ENCODE measurements around the gene PPP3CB. TPM values are rescaled to one million over a fixed set of nuclear protein-coding genes. Genes with fewer than 3 reads are reported as not detected.
A peak's percentile ranks its signal among the peaks of the same experiment; 100 is the strongest.

The PPP3CB gene
- 18.2 TPM for total RNA-seq (2013)
- 10 to 100 TPM in 1 of 3 donors, 1 to 10 TPM in 2; 4.8 to 18.9 (median 6.5) TPM for polyA plus RNA-seq
- 14.8 and 15.6 TPM in 2 replicates for polyA minus RNA-seq
- 25.4 to 44.3 (median 32.6) reads per million in 11 experiments for total RNA-seq

- intact Hi-C loops (cut with micrococcal nuclease) = no loop called here
- 0% methylated on average over 5 of the region's 28 CpGs for WGBS (ENCODE audit: insufficient coverage)
- Histone ChIP-seq H3K4me2 (replicated peaks; ENCODE audit: extremely low read depth, low read length, poor library complexity, severe bottlenecking) (peak within 1 kb of the TSS; percentile 92), H3K9ac (ENCODE audit: insufficient read depth, low read length, poor library complexity, severe bottlenecking) (peak within 1 kb of the TSS; percentile 94), H3K27ac (ENCODE audit: low read depth in 1 of 2, low read length in 2 of 2) (peak within 1 kb of the TSS; percentile 95 to 100), H4K20me1 (ENCODE audit: insufficient read depth, low read length) (peaks cover 11% of the 10 kb centered on the region), H3K27me3 (ENCODE audit: control insufficient read depth in 2 of 2, insufficient read depth in 2 of 2, low read length in 2 of 2) (no peaks in the 10 kb centered on the region), H2AFZ (ENCODE audit: insufficient read depth, low read depth, low read length, poor library complexity, severe bottlenecking) (peak within 1 kb of the TSS; percentile 84), H3K4me1 (ENCODE audit: control insufficient read depth in 1 of 2, insufficient read depth in 2 of 2, low read length in 2 of 2) (peaks cover 30 to 40% of the 10 kb centered on the region in 2 donors), H3K9me3 (replicated peaks in 1 of 2; ENCODE audit: control insufficient read depth in 1 of 2, insufficient read depth in 1 of 2, low read length in 2 of 2) (no peaks in the 10 kb centered on the region), H3K79me2 (ENCODE audit: insufficient read depth, low read length) (peaks cover 49% of the 10 kb centered on the region), H3K36me3 (replicated peaks in 1 of 2; ENCODE audit: control insufficient read depth in 1 of 2, insufficient read depth in 2 of 2, low read length in 2 of 2) (no peaks in the 10 kb centered on the region), H3K4me3 (replicated peaks in 1 of 3; ENCODE audit: low read depth in 2 of 3, low read length in 3 of 3) (peak within 1 kb of the TSS; percentile 85 to 96 (median 95))
- Mint-ChIP-seq H3K4me3 (peak within 1 kb of the TSS; percentile 94 to 98), H3K27me3 (ENCODE audit: low read depth in 3 of 3) (no peaks in the 10 kb centered on the region), H3K4me1 (peaks cover 43% of the 10 kb centered on the region), H3K27ac (peak within 1 kb of the TSS; percentile 97 to 99 (median 97)), H3K9me3 (no peaks in the 10 kb centered on the region), H3K36me3 (peaks cover 2 to 6% of the 10 kb centered on the region in 2 donors)
- no peak for TF ChIP-seq CTCF (IDR thresholded peaks at IDR 0.05)
- peak; percentile 84 to 93 (median 89) for DNase-seq
Measured at GRCh38 chr10:73495884-73496674, at the start of gene PPP3CB. Gene PPP3CB (minus strand): TSS chr10:73496024. CDS start chr10:73495889, 135 bp downstream.

DNA sequence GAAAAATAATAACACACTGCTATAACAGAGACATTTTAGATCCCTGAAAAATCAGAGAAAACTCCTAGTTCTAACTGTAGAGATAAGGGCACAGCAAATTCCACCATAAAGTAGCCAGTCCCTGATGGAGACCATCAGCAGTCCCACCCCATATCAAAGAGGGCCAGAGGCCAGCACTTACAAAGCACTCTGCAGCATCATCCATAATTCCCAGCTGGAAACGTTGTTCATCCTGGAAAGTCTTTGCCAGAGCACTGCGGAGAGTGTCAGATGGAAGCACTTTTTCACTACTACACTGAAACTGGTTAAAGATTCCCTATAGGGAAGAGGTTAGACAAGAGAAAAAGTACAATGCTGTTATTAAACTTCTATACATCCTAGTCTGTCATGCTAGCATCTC is 49.5 kb upstream of the PPP3CB start:
- peaks cover 0 to 1% (median 0%) of the 10 kb centered on the region in 3 donors for H3K27me3 Mint-ChIP-seq (ENCODE audit: low read depth in 3 of 3)
- WGBS (ENCODE audit: insufficient coverage) = no CpG with 5 or more reads among the region's 2 CpGs
- H3K9me3 ChIP-seq (replicated peaks in 1 of 2; ENCODE audit: control insufficient read depth in 1 of 2, insufficient read depth in 1 of 2, low read length in 2 of 2) = no peaks in the 10 kb centered on the region
- H2AFZ ChIP-seq (ENCODE audit: insufficient read depth, low read depth, low read length, poor library complexity, severe bottlenecking) = no peak overlapping the region
- no peaks in the 10 kb centered on the region for H3K27me3 ChIP-seq (ENCODE audit: control insufficient read depth in 2 of 2, insufficient read depth in 2 of 2, low read length in 2 of 2)
- no peak overlapping the region for H3K27ac ChIP-seq (ENCODE audit: low read depth in 1 of 2, low read length in 2 of 2)
- H3K27ac Mint-ChIP-seq = peak overlapping the region in 1 of 7 donors; percentile 26
- no peaks in the 10 kb centered on the region for H3K79me2 ChIP-seq (ENCODE audit: insufficient read depth, low read length)
- DNase-seq = no peak
- no peak overlapping the region for H3K4me3 ChIP-seq (replicated peaks in 1 of 3; ENCODE audit: low read depth in 2 of 3, low read length in 3 of 3)
- no peaks in the 10 kb centered on the region for H3K36me3 Mint-ChIP-seq
- intact Hi-C loops (cut with micrococcal nuclease) = no loop called here
- peaks cover 7% of the 10 kb centered on the region for H3K4me1 Mint-ChIP-seq
- no peak overlapping the region for H3K4me2 ChIP-seq (replicated peaks; ENCODE audit: extremely low read depth, low read length, poor library complexity, severe bottlenecking)
- H4K20me1 ChIP-seq (ENCODE audit: insufficient read depth, low read length) = no peaks in the 10 kb centered on the region
- peaks cover 0 to 3% (median 0%) of the 10 kb centered on the region in 7 donors for H3K9me3 Mint-ChIP-seq
- H3K4me3 Mint-ChIP-seq = no peak overlapping the region
- no peak overlapping the region for H3K9ac ChIP-seq (ENCODE audit: insufficient read depth, low read length, poor library complexity, severe bottlenecking)
- TF ChIP-seq CTCF (IDR thresholded peaks at IDR 0.05) = no peak
- no peaks in the 10 kb centered on the region for H3K36me3 ChIP-seq (replicated peaks in 1 of 2; ENCODE audit: control insufficient read depth in 1 of 2, insufficient read depth in 2 of 2, low read length in 2 of 2)
- no peaks in the 10 kb centered on the region for H3K4me1 ChIP-seq (ENCODE audit: control insufficient read depth in 1 of 2, insufficient read depth in 2 of 2, low read length in 2 of 2)

Measured in CD14-positive monocyte (primary cell).